ENCODE measurements around the gene LIN7B. TPM values are rescaled to one million over a fixed set of nuclear protein-coding genes. Genes with fewer than 3 reads are reported as not detected.
A peak's percentile ranks its signal among the peaks of the same experiment; 100 is the strongest.

The LIN7B gene
- total RNA-seq, 2 donors from 2014 or later, result 11.8 to 14.6 TPM

- no peak overlapping the region for H3K27ac ChIP-seq
- no peak overlapping the region for H3K9ac ChIP-seq (ENCODE audit: low read depth in 2 of 2, low read length in 2 of 2)
- H3K36me3 ChIP-seq, result peaks cover 20% of the 10 kb centered on the region
- no peak overlapping the region for H3K4me3 ChIP-seq
- DNase-seq, result no peak
- H3K4me1 ChIP-seq, result peaks cover 8% of the 10 kb centered on the region
- TF ChIP-seq CTCF (IDR thresholded peaks at IDR 0.05), result no peak
- no peaks in the 10 kb centered on the region for H3K9me3 ChIP-seq
- no peaks in the 10 kb centered on the region for H3K27me3 ChIP-seq
- intact Hi-C loops (cut with DNase I), result no loop called here
Measured at GRCh38 chr19:49111218-49111998, 2.8 kb upstream of the LIN7B start.

GRCh38 chr19:49114630-49115363 is 627 bp downstream of the LIN7B start:
- H3K36me3 ChIP-seq, result no peaks in the 10 kb centered on the region
- DNase-seq, result peak; percentile 69
- H3K9me3 ChIP-seq, result no peaks in the 10 kb centered on the region
- peak overlapping the region; percentile 64 for H3K27ac ChIP-seq
- intact Hi-C loops (cut with DNase I), result no loop called here
- peak overlapping the region; percentile 89 for H3K4me3 ChIP-seq
- no peaks in the 10 kb centered on the region for H3K27me3 ChIP-seq
- H3K4me1 ChIP-seq, result peaks cover 19% of the 10 kb centered on the region
- peak overlapping the region; percentile 63 to 84 for H3K9ac ChIP-seq (ENCODE audit: low read depth in 2 of 2, low read length in 2 of 2)
- TF ChIP-seq CTCF (IDR thresholded peaks at IDR 0.05), result no peak

GRCh38 chr19:49116544-49116943 is 2.4 kb downstream of the LIN7B start:
- Histone ChIP-seq H3K36me3 (no peaks in the 10 kb centered on the region), H3K9ac (ENCODE audit: low read depth in 2 of 2, low read length in 2 of 2) (no peak overlapping the region), H3K4me1 (peaks cover 25% of the 10 kb centered on the region), H3K9me3 (no peaks in the 10 kb centered on the region), H3K27ac (no peak overlapping the region), H3K4me3 (no peak overlapping the region), H3K27me3 (no peaks in the 10 kb centered on the region)
- peak; percentile 42 for DNase-seq
- no peak for TF ChIP-seq CTCF (IDR thresholded peaks at IDR 0.05)
- intact Hi-C loops (cut with DNase I), result no loop called here

- peaks cover 25% of the 10 kb centered on the region for H3K4me1 ChIP-seq
- H3K9me3 ChIP-seq, result no peaks in the 10 kb centered on the region
- TF ChIP-seq CTCF (IDR thresholded peaks at IDR 0.05), result no peak
- intact Hi-C loops (cut with DNase I), result no loop called here
- H3K27ac ChIP-seq, result peak overlapping the region; percentile 96
- H3K4me3 ChIP-seq, result peak overlapping the region; percentile 68
- peak overlapping the region; percentile 85 to 92 for H3K9ac ChIP-seq (ENCODE audit: low read depth in 2 of 2, low read length in 2 of 2)
- H3K27me3 ChIP-seq, result no peaks in the 10 kb centered on the region
- DNase-seq, result peak; percentile 45
- no peaks in the 10 kb centered on the region for H3K36me3 ChIP-seq
Measured at GRCh38 chr19:49117677-49118564, 3.8 kb downstream of the LIN7B start.
